ENCODE data around the gene PDIA3. TPM values are rescaled to one million over a fixed set of nuclear protein-coding genes. Genes with fewer than 3 reads are reported as not detected.
A peak's percentile ranks its signal among the peaks of the same experiment; 100 is the strongest.
"Not testable (repeated sequence)": the region's sequence is repeated elsewhere in the genome, so short reads cannot be mapped to it uniquely, and the experiment has no call there.

Gene PDIA3
- total and polyA plus RNA-seq, 5 donors: 151 to 251 (median 196) TPM

DNA sequence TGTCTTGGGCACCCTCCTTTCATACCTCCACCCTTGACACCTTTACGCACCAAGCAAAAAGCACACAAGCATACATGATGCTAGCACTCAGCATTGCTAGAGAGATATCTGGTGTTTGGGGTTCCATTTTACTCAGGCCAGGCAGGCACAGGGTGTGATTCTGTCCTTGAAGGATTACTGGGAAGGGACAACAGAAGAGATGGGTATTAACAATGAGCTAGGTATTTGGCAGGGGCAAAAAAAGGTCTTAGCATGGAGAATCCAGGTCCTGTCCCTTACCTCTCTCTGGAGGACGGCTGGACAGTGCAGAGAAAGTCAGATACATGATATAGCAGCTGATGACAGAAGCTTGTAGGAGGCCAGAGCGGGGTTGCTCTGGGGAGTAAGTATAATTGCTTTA, 50.3 kb downstream of the PDIA3 start:
- no peak for ATAC-seq

GRCh38 chr15:43799209-43799944, 53.1 kb downstream of the PDIA3 start:
- Histone ChIP-seq H3K9me3 (ENCODE audit: control insufficient read depth, low read length) (no peaks in the 10 kb centered on the region), H3K27me3 (ENCODE audit: control insufficient read depth, insufficient read depth) (no peaks in the 10 kb centered on the region), H3K27ac (ENCODE audit: low read length) (peak overlapping the region; percentile 89), H3K4me1 (ENCODE audit: control insufficient read depth, insufficient read depth, low read length) (peaks cover 26% of the 10 kb centered on the region), H3K4me3 (ENCODE audit: low read length) (no peak overlapping the region)
- intact Hi-C loops (cut with DNase I): no loop called here
- ATAC-seq (no peak), DNase-seq (peak in 1 of 3 donors; percentile 52)
- WGBS: 90% methylated on average over 16 of the region's 16 CpGs

More for the DNA sequence above, 50.3 kb downstream of the PDIA3 start:
- Histone ChIP-seq H3K27ac (ENCODE audit: low read length) (no peak overlapping the region), H3K4me3 (ENCODE audit: low read length) (no peak overlapping the region), H3K4me1 (ENCODE audit: control insufficient read depth, insufficient read depth, low read length) (peaks cover 33% of the 10 kb centered on the region), H3K27me3 (ENCODE audit: control insufficient read depth, insufficient read depth) (no peaks in the 10 kb centered on the region), H3K9me3 (ENCODE audit: control insufficient read depth, low read length) (no peaks in the 10 kb centered on the region)
- no peak for DNase-seq
- WGBS: 80% methylated on average over 3 of the region's 3 CpGs
- intact Hi-C loops (cut with DNase I): no loop called here

DNA sequence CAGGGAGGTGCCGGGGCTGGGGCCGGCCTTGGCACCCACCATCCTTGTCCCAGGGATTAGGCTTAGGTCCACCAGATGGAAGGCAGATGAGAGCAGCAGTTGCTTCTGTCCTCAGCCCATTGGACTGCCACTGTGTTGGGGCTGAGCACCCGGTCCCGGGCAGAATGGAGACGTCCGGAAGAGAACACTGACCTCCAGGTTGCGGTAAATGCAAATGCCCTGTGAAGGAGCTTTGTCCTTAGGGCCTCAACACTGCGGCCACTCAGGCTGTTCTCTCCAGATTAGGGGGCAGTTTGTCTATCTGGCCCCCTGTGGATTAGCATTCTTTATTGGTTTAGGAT, 53.7 kb downstream of the PDIA3 start, which contains the start of gene SERINC4:
Gene SERINC4, minus strand, starts transcription at position 276 of the 341 bp plus-strand sequence. Its CDS starts 234 bp downstream, at position 42.
- no peaks in the 10 kb centered on the region for H3K27me3 ChIP-seq (ENCODE audit: control insufficient read depth, insufficient read depth)
- peak within 1 kb of the TSS; percentile 99 for H3K4me3 ChIP-seq (ENCODE audit: low read length)
- H3K4me1 ChIP-seq (ENCODE audit: control insufficient read depth, insufficient read depth, low read length): peaks cover 20% of the 10 kb centered on the region
- WGBS: 97% methylated on average over 8 of the region's 8 CpGs
- H3K9me3 ChIP-seq (ENCODE audit: control insufficient read depth, low read length): no peaks in the 10 kb centered on the region
- intact Hi-C loops (cut with DNase I): no loop called here
- ATAC-seq (peak; percentile 6 to 7), DNase-seq (peak in 1 of 3 donors; percentile 54)
- peak within 1 kb of the TSS; percentile 89 for H3K27ac ChIP-seq (ENCODE audit: low read length)

- peak; percentile 92 to 93 for ATAC-seq
- H3K27me3 ChIP-seq (ENCODE audit: control insufficient read depth, insufficient read depth): no peaks in the 10 kb centered on the region
- H3K4me1 ChIP-seq (ENCODE audit: control insufficient read depth, insufficient read depth, low read length): peaks cover 15% of the 10 kb centered on the region
- peak within 1 kb of the TSS; percentile 99 for H3K4me3 ChIP-seq (ENCODE audit: low read length)
- WGBS: 8% methylated on average over 44 of the region's 44 CpGs
- H3K27ac ChIP-seq (ENCODE audit: low read length): peak within 1 kb of the TSS; percentile 89
- DNase-seq: peak; percentile 95 to 98 (median 97)
- no peaks in the 10 kb centered on the region for H3K9me3 ChIP-seq (ENCODE audit: control insufficient read depth, low read length)
- intact Hi-C loops (cut with DNase I): no loop called here
Measured at GRCh38 chr15:43800286-43801141, 54.3 kb downstream of the PDIA3 start, which contains the start of gene HYPK. HYPK (plus strand) TSS chr15:43800599; CDS start chr15:43800623, 24 bp downstream.

DNA sequence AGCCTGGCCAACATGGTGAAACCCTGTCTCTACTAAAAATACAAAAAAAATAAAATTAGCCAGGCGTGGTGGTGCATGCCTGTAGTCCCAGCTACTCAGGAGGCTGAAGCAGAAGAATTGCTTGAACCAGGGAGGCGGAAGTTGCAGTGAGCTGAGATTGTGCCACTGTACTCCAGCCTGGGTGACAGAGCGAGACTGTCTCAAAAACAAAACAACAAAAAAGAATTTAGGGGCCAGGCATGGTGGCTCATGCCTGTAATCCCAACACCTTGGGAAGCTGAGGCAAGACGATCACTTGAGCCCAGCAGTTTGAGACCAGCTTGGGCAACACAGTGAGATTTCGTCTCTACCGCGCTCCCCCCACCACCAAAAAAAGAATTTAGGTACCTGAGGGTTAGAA, 56.4 kb downstream of the PDIA3 start:
- 96% methylated on average over 7 of the region's 7 CpGs for WGBS
- DNase-seq; H3K4me1 ChIP-seq (ENCODE audit: control insufficient read depth, insufficient read depth, low read length); ATAC-seq; H3K9me3 ChIP-seq (ENCODE audit: control insufficient read depth, low read length); H3K4me3 ChIP-seq (ENCODE audit: low read length); H3K27me3 ChIP-seq (ENCODE audit: control insufficient read depth, insufficient read depth); intact Hi-C loops (cut with DNase I); H3K27ac ChIP-seq (ENCODE audit: low read length): not testable (repeated sequence)

GRCh38 chr15:43808435-43808950, 62.3 kb downstream of the PDIA3 start:
- Histone ChIP-seq H3K4me1 (ENCODE audit: control insufficient read depth, insufficient read depth, low read length) (no peaks in the 10 kb centered on the region), H3K27me3 (ENCODE audit: control insufficient read depth, insufficient read depth) (no peaks in the 10 kb centered on the region), H3K9me3 (ENCODE audit: control insufficient read depth, low read length) (no peaks in the 10 kb centered on the region), H3K27ac (ENCODE audit: low read length) (no peak overlapping the region), H3K4me3 (ENCODE audit: low read length) (no peak overlapping the region)
- 97% methylated on average over 5 of the region's 5 CpGs for WGBS
- no peak for DNase-seq
- intact Hi-C loops (cut with DNase I): no loop called here
- ATAC-seq: no peak

GRCh38 chr15:43808960-43809678, 62.9 kb downstream of the PDIA3 start:
- no peak for DNase-seq
- H3K4me1 ChIP-seq (ENCODE audit: control insufficient read depth, insufficient read depth, low read length): no peaks in the 10 kb centered on the region
- intact Hi-C loops (cut with DNase I): no loop called here
- H3K27me3 ChIP-seq (ENCODE audit: control insufficient read depth, insufficient read depth): no peaks in the 10 kb centered on the region
- WGBS: 81% methylated on average over 6 of the region's 6 CpGs
- no peak for ATAC-seq
- no peak overlapping the region for H3K27ac ChIP-seq (ENCODE audit: low read length)
- H3K4me3 ChIP-seq (ENCODE audit: low read length): no peak overlapping the region
- H3K9me3 ChIP-seq (ENCODE audit: control insufficient read depth, low read length): no peaks in the 10 kb centered on the region

DNA sequence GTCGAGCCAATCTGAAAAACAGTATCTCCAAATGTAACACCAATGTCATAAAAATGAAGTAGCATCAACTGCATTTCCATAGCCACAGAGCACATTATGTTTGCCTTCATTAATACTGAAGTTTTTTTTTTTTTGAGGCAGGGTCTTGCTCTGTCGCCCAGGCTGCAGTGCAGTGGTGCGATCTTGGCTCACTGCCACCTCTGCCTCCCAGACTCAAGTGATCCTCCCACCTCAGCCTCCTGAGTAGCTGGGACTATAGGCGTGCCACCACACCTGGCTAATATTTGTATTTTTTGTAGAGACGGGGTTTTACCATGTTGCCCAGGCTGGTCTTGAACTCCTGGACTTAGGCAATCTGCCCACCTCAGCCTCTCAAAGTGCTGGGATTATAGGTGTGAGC, 68.8 kb downstream of the PDIA3 start:
- H3K9me3 ChIP-seq (ENCODE audit: control insufficient read depth, low read length); H3K27ac ChIP-seq (ENCODE audit: low read length); ATAC-seq; H3K4me3 ChIP-seq (ENCODE audit: low read length); H3K27me3 ChIP-seq (ENCODE audit: control insufficient read depth, insufficient read depth); intact Hi-C loops (cut with DNase I); DNase-seq; H3K4me1 ChIP-seq (ENCODE audit: control insufficient read depth, insufficient read depth, low read length): not testable (repeated sequence)
- 92% methylated on average over 5 of the region's 5 CpGs for WGBS

- 80% methylated on average over 3 of the region's 3 CpGs for WGBS
- intact Hi-C loops (cut with DNase I): no loop called here
- ATAC-seq (no peak), DNase-seq (no peak)
- no peak overlapping the region for H3K27ac ChIP-seq (ENCODE audit: low read length)
- H3K4me3 ChIP-seq (ENCODE audit: low read length): no peak overlapping the region
- H3K9me3 ChIP-seq (ENCODE audit: control insufficient read depth, low read length): no peaks in the 10 kb centered on the region
- no peaks in the 10 kb centered on the region for H3K27me3 ChIP-seq (ENCODE audit: control insufficient read depth, insufficient read depth)
- H3K4me1 ChIP-seq (ENCODE audit: control insufficient read depth, insufficient read depth, low read length): peaks cover 7% of the 10 kb centered on the region
Measured at GRCh38 chr15:43821505-43821904, 75.3 kb downstream of the PDIA3 start.
